DMS53 (cell line): ENCODE measurements around the gene CACNB4.
"Not testable (repeated sequence)": the region's sequence is repeated elsewhere in the genome, so short reads cannot be mapped to it uniquely, and the experiment has no call there.

ENCODE experiments used
- DNase-seq: peaks from one replicate; lab custom pipeline; 2025; lab: John Stamatoyannopoulos, UW

CACNB4 gene

DNA sequence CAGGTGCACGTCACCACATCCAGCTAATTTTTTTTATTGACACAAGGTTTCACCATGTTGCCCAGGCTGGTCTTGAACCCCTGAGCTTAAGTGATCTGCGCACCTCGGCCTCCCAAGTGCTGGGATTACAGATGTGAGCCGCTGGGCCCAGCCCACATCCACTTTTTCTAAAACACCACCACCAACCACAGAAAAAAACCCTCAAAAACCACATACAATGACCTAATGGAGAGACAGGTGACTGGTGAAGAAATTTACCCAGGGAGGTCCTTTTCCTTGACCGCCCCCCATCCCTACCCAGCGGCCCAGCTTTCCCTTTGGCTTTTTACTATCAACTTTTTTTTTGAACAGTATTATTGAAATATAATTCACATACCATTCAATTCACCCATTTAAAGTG is 47.9 kb downstream of the CACNB4 start:
- no peak for DNase-seq

DNA sequence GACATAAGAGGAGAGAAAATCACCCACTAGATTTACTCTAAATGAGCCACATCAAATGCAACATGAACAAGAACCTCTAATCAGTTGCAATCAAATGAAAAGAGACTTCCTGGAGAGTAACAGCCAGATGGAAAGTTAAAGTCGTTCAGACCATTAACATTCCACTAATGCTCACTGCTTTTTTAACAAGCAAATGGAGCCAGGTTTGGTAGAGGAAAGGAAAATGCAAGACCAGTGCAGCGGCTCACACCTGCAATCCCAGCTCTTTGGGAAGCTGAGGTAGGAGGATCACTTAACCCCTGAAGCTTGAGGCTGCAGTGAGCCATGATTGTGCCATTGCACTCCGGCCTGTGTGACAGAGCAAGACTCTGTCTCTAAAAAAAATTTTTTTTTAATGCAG is 48.5 kb downstream of the CACNB4 start:
- no peak for DNase-seq

- no peak for DNase-seq
Observed at GRCh38 chr2:152049541-152049940, 49.3 kb downstream of the CACNB4 start.

DNA sequence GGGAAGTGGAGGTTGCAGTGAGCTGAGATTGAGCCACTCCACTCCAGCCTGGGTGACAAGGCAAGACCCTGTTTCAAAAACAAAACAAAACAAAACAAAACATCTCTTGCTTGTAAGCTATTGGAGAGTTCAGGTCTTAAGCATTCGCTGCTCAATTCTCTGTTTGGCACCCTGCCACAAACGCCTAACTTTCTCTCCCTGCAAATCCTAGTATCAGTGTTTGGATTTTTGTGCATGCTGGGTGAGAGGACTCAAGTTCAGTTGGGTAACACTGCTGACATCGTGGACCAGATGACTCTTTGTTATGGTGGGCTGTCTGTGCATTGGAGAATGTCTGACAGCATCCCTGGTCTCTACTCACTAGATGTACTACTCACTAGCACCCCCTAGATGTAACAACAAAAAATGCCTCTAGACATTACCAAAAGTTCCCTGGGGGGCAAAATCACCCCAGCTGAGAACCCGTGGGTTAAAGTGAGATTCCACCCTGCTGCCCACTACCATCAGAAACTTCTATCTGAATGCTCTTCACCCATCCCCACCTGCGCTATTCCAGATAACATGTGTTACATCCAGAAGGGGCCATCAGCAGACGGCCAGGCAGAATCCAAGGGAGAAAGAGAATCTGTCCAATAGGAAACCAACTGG is 50.9 kb downstream of the CACNB4 start:
- DNase-seq, result peak; percentile 7

- DNase-seq, result no peak
Observed at GRCh38 chr2:152046940-152047339, 51.9 kb downstream of the CACNB4 start.

DNA sequence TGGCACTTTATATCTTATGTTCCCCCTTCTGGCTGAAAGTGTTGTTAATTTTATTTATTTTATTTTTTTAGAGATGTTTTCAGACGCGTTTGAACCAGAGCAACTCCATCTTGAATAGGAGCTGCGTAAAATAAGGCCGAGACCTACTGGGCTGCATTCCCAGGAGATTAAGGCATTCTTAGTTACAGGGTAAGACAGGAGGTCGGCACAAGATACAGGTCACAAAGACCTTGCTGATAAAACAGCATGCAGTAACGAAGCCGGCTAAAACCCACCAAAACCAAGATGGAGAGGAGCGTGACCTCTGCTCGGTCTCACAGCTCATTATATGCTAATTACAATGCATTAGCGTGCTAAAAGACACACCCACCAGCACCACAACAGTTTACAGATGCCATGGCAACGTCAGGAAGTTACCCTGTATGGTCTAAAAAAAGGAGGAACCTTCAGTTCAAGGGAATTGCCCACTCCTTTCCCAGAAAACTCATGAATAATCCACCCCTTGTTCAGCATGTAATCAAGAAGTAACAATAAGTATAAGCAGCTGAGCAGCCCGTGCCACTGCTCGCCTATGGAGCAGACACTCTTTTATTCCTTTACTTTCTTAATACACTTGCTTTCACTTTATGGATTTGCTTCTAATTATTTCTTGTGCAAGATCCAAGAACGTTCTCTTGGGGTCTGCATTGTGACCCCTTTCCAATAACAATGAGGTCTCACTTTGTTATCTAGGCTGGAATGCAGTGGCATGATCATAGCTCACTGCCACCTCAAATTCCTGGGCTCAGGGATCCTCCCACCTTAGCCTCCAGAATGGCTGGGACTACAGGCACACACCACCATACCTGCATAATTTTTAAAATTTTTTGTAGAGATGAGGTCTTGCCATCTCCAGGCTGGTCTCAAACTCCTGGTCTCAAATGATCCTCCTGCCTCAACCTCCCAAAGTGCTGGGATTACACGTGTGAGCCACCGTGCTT is 55.9 kb downstream of the CACNB4 start:
- no peak for DNase-seq

DNA sequence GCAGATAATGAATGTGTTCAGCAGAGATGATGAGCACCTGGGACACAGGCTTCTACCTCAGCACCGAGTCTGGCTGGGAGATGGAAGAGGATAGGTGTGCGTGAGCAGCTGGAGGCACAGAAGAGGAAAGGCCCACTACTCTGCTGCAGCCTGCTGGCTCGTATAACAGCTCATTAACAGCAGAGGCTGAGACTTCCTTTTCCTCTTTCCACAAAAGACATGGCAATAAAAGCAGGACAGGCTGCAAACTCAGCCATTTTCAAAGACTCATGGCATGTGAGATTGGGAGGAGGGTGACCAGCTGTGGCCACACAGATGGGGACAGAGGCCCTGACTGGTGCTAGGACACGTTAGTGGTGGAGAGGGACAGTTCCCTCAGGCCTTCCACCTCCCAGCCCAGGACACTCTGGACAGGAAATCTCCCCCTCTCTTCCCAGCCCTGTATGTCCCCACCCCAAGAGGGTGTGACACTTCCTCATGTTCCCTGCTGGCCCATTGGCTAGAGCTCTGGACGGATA is 60.3 kb downstream of the CACNB4 start:
- DNase-seq, result no peak

DNA sequence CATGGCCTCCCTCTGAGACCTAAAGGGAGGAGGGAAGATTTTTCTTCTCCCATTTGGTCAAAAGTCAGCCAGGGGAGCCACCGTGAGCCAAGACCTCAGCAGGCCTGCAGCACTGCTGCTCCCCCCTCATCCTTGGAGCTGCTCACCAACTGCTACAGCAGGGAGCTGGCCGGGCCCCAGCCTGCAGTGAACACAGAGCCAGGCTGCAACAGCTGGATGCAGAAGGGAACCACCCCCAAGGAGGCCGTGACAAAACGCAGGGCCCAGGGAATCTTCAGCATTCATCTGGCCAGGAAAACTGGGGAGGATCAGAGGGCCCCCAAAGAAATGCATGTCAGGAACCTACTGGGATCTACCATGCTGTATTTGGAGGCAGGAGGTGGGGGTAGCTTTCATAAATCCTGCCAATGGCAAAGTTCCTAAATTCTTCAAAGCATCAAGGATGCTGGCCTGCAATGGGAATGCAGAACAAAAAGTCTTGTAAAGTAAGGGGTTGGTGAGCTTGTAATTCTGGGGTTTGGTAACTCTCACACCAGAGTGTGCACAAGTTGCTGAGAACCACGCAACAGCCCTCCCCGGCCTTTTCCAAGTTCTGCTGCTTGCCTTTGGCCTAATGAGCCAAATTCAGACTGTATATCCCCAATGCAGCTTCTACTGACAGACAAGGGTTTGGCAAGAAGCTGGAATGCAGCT is 61.0 kb downstream of the CACNB4 start:
- no peak for DNase-seq

GRCh38 chr2:152036611-152037469 is 62.0 kb downstream of the CACNB4 start:
- peak; percentile 56 for DNase-seq

DNA sequence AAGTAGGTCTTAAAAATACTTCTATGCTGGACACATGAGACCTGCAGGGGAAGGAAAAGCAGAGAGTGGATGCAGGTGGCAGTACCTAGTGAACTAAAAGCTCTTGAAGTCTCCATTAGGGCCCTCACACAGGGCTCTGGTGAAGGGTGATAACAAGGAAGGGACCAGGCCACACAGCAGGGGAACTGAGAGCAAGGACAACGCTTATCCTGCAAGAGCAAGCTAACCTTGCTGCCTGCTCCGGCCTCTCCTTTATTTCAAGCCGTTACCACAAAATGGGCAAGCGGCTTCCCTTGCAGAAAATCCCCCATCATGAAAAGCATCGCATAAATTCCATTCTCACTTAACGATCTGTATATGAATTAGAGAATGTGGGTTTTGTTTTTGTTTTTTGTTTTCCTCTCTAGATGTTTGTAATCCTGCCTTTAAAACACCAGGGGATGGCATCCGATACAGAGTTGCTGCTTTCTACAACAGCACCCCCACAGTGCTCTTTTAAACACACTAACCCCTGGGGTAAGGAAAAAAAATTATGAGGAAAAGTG is 64.5 kb downstream of the CACNB4 start:
- DNase-seq, result no peak

DNA sequence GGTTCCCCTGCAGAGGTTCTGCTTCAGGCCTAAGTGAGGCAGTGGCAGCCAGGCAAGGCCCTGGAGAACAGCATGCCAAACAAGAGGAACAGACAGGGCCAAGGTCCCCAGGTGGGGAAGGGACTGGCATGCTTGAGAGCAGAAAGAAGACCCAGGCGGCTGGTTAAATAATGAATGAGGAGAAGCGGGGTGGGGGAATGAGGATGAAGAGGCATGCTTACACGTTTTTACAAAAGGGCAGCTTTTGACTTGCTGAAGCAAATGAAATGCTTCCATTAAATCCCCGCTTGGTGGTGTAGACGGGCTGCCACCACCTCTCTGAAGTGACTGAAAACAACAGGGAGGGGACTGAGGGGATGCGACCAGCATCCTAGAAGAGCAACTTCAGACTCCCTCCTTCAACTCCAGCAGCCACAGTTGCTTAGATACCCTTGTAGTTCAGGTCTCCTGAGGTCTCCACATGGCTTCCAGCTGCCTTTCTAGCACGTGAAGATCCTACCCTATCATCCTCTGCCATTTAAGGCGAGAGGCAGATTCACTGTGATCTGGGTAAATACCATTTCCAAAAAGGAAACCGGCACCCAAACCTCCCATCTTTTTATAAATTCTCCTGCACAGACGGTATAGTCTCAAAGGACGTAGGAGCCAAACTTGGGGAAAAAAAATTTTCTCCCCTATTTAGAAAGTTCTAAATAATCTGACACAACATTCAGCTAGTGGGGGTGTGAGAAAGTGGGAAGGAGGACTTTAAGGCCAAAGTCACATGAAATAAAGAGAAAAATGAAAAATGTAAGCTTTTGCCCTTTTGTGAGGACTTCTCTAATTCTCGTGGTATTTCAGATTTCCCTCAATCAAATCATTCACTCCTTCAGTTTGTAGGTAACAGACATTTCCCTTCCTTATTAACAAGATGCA is 65.6 kb downstream of the CACNB4 start:
- no peak for DNase-seq

DNA sequence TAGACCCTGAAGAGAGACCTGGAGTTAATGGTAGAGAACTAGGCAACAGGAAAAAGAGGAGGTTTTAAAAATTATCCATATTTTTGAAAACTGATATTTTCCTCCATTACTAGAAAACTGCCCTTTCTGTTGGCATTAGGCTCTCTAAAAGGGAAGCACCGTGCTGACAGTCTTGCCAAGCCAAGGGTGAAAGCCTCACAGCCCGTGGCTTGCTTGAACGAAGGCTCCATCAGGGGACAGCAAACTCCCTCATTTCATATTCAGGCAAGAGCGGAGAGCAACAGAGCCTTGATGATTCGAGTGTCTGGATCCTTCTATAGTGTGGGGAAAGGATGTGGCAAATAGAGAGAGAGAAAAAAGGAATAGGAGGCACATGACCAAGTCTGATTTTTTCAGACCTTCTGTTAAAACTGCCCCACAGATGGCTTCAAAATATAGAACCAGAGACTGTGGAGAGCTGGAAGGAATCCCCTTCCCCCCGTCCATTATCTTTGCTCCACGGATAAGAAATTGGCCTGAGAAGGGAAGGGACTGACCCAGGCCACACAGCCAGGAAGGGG is 67.0 kb downstream of the CACNB4 start:
- no peak for DNase-seq

- DNase-seq, result not testable (repeated sequence)
Observed at GRCh38 chr2:152030596-152031328, 68.1 kb downstream of the CACNB4 start.

- no peak for DNase-seq
Observed at GRCh38 chr2:152028182-152028862, 70.5 kb downstream of the CACNB4 start.

GRCh38 chr2:152025678-152026287 is 73.1 kb downstream of the CACNB4 start:
- peak; percentile 67 for DNase-seq

GRCh38 chr2:152024477-152024876 is 74.4 kb downstream of the CACNB4 start:
- no peak for DNase-seq

DNA sequence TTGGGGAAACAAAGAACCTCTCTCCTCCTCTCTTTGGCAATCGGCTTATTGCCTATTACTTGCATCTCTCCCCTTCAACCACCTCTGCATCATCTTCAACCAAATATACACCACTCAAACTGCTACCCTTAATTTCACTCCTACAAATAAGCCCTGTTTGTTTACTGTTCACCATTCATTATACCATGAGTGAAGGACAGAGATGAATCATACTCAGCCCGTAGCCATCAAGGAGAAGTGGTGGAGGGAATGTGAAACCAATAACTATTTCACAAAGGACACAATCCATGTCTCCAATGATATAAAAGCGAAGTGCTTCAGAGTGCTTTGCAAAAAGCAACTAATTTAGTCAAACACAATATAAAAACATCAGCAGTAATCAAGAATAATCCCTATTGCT is 76.8 kb downstream of the CACNB4 start:
- peak; percentile 47 for DNase-seq

DNA sequence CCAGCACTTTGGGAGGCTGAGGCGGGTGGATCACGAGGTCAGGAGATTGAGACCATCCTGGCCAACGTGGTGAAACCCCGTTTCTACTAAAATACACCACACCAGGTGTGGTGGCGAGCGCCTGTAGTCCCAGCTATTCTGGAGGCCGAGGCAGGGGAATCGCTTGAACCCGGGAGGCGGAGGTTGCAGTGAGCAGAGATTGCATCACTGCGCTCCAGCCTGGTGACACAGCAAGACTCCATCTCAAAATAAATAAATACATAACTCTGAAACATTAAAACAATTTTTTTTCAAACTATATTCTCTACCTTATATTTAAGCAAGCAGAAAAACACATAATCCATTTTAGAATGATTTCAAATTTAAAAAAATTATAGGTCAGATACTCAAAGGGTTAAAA is 77.8 kb downstream of the CACNB4 start:
- not testable (repeated sequence) for DNase-seq
